Skeletal muscle tissue (tissue), 4 donors: ENCODE results near the gene U2AF2. TPM values are rescaled to one million over a fixed set of nuclear protein-coding genes. Genes with fewer than 3 reads are reported as not detected.

ENCODE experiments used
- H3K27ac ChIP-seq: one replicate; pipeline ENCODE4 v1.7.0; 2013; ENCODE audit warnings: mild to moderate bottlenecking, low read depth, low read length, inconsistent platforms
- H3K27me3 ChIP-seq, 3 donors: one replicate each; pipeline ENCODE4 v1.7.0; 2013; ENCODE audit warnings: low read length in 3 of 3; ENCODE audit not compliant: control insufficient read depth in 3 of 3, insufficient read depth in 3 of 3
- H3K36me3 ChIP-seq, 3 donors: one replicate each; pipeline ENCODE4 v1.7.0; 2013; ENCODE audit warnings: low read length in 3 of 3; ENCODE audit not compliant: control insufficient read depth in 3 of 3, insufficient read depth in 3 of 3
- H3K4me1 ChIP-seq, 3 donors: one replicate each; pipeline ENCODE4 v1.7.0; 2013; ENCODE audit warnings: low read length in 3 of 3, mild to moderate bottlenecking in 3 of 3; ENCODE audit not compliant: control insufficient read depth in 3 of 3, insufficient read depth in 3 of 3
- H3K4me3 ChIP-seq, 3 donors: one replicate each; pipeline ENCODE4 v1.7.0; 2013; ENCODE audit warnings: low read length in 3 of 3
- H3K9ac ChIP-seq, 3 donors: one replicate each; pipeline ENCODE4 v1.7.0; 2013; ENCODE audit warnings: low read length in 3 of 3, mild to moderate bottlenecking in 3 of 3, moderate library complexity in 2 of 3, low read depth in 1 of 3
- H3K9me3 ChIP-seq, 3 donors: one replicate each; pipeline ENCODE4 v1.7.0; 2013; ENCODE audit warnings: low read length in 3 of 3; ENCODE audit not compliant: control insufficient read depth in 3 of 3
- total RNA-seq: library from RNA; depleted of rRNA; stranded (reverse); fragments of >200 nt; gene quantifications from one replicate; pipeline ENCODE4 v1.2.3, GENCODE V29; 2014
- donor health status: Osteomylitis.

U2AF2 gene
- total RNA-seq, 1 donor from 2014 or later: 52.2 TPM

GRCh38 chr19:55633861-55634260 is 21.0 kb upstream of the U2AF2 start:
- no peak overlapping the region for H3K9ac ChIP-seq
- H3K36me3 ChIP-seq: peaks cover 0 to 7% (median 2%) of the 10 kb centered on the region in 3 donors
- H3K4me1 ChIP-seq: peaks cover 34 to 45% (median 45%) of the 10 kb centered on the region in 3 donors
- H3K27ac ChIP-seq: peak overlapping the region; percentile 99
- H3K9me3 ChIP-seq: no peaks in the 10 kb centered on the region
- peak overlapping the region in 1 of 3 donors; percentile 100 for H3K4me3 ChIP-seq
- no peaks in the 10 kb centered on the region for H3K27me3 ChIP-seq

GRCh38 chr19:55635334-55635717 is 19.5 kb upstream of the U2AF2 start:
- H3K27me3 ChIP-seq: no peaks in the 10 kb centered on the region
- H3K9ac ChIP-seq: peak overlapping the region; percentile 100
- H3K27ac ChIP-seq: peak overlapping the region; percentile 99
- peak overlapping the region; percentile 100 for H3K4me3 ChIP-seq
- H3K9me3 ChIP-seq: no peaks in the 10 kb centered on the region
- peaks cover 45 to 59% (median 58%) of the 10 kb centered on the region in 3 donors for H3K4me1 ChIP-seq
- peaks cover 0 to 7% (median 2%) of the 10 kb centered on the region in 3 donors for H3K36me3 ChIP-seq

- no peaks in the 10 kb centered on the region for H3K9me3 ChIP-seq
- H3K27ac ChIP-seq: peak overlapping the region; percentile 99
- H3K4me1 ChIP-seq: peaks cover 48 to 63% (median 62%) of the 10 kb centered on the region in 3 donors
- peaks cover 0 to 7% (median 2%) of the 10 kb centered on the region in 3 donors for H3K36me3 ChIP-seq
- H3K4me3 ChIP-seq: peak overlapping the region; percentile 100
- peak overlapping the region; percentile 100 for H3K9ac ChIP-seq
- no peaks in the 10 kb centered on the region for H3K27me3 ChIP-seq
Measured at GRCh38 chr19:55635856-55636440, 18.9 kb upstream of the U2AF2 start.

GRCh38 chr19:55636723-55637122 is 18.1 kb upstream of the U2AF2 start:
- Histone ChIP-seq H3K27me3 (no peaks in the 10 kb centered on the region), H3K4me1 (peaks cover 52 to 66% (median 63%) of the 10 kb centered on the region in 3 donors), H3K9me3 (no peaks in the 10 kb centered on the region), H3K9ac (peak overlapping the region in 2 of 3 donors; percentile 100), H3K4me3 (peak overlapping the region; percentile 29 to 100 (median 100)), H3K27ac (no peak overlapping the region), H3K36me3 (peaks cover 0 to 7% (median 2%) of the 10 kb centered on the region in 3 donors)

GRCh38 chr19:55637534-55637933 is 17.3 kb upstream of the U2AF2 start:
- H3K27me3 ChIP-seq: no peaks in the 10 kb centered on the region
- no peaks in the 10 kb centered on the region for H3K9me3 ChIP-seq
- peaks cover 57 to 70% (median 66%) of the 10 kb centered on the region in 3 donors for H3K4me1 ChIP-seq
- peak overlapping the region in 1 of 3 donors; percentile 40 for H3K9ac ChIP-seq
- H3K36me3 ChIP-seq: peaks cover 0 to 7% (median 2%) of the 10 kb centered on the region in 3 donors
- H3K4me3 ChIP-seq: peak overlapping the region in 2 of 3 donors; percentile 22 to 31
- H3K27ac ChIP-seq: no peak overlapping the region

GRCh38 chr19:55638864-55639359 is 15.9 kb upstream of the U2AF2 start:
- H3K4me1 ChIP-seq: peaks cover 63 to 77% (median 74%) of the 10 kb centered on the region in 3 donors
- no peak overlapping the region for H3K27ac ChIP-seq
- H3K9me3 ChIP-seq: no peaks in the 10 kb centered on the region

GRCh38 chr19:55640043-55640576 is 14.7 kb upstream of the U2AF2 start:
- H3K27me3 ChIP-seq: no peaks in the 10 kb centered on the region
- H3K9ac ChIP-seq: peak overlapping the region; percentile 82 to 90 (median 84)
- H3K27ac ChIP-seq: peak overlapping the region; percentile 85
- peak overlapping the region; percentile 79 to 87 (median 81) for H3K4me3 ChIP-seq
- no peaks in the 10 kb centered on the region for H3K9me3 ChIP-seq
- H3K36me3 ChIP-seq: peaks cover 6 to 12% (median 7%) of the 10 kb centered on the region in 3 donors
- peaks cover 68 to 83% (median 78%) of the 10 kb centered on the region in 3 donors for H3K4me1 ChIP-seq

More at GRCh38 chr19:55638864-55639359, 15.9 kb upstream of the U2AF2 start:
- Histone ChIP-seq H3K27me3 (no peaks in the 10 kb centered on the region), H3K36me3 (peaks cover 0 to 7% (median 2%) of the 10 kb centered on the region in 3 donors), H3K4me3 (no peak overlapping the region), H3K9ac (no peak overlapping the region)

- Histone ChIP-seq H3K4me3 (peak within 1 kb of the TSS; percentile 81 to 87 (median 86)), H3K27ac (peak within 1 kb of the TSS; percentile 85), H3K9ac (peak within 1 kb of the TSS; percentile 82 to 90 (median 84)), H3K9me3 (no peaks in the 10 kb centered on the region), H3K27me3 (no peaks in the 10 kb centered on the region), H3K36me3 (peaks cover 10 to 17% (median 14%) of the 10 kb centered on the region in 3 donors), H3K4me1 (peaks cover 64 to 76% (median 74%) of the 10 kb centered on the region in 3 donors)
Measured at GRCh38 chr19:55640577-55641425, 14.0 kb upstream of the U2AF2 start, which contains the start of gene ZNF580. ZNF580 (plus strand) TSS chr19:55641002; CDS start chr19:55642509, 1,507 bp downstream.

- Histone ChIP-seq H3K27ac (peak overlapping the region; percentile 85), H3K4me1 (peaks cover 56 to 68% (median 66%) of the 10 kb centered on the region in 3 donors), H3K9ac (peak overlapping the region; percentile 52 to 90 (median 81)), H3K36me3 (peaks cover 10 to 17% (median 14%) of the 10 kb centered on the region in 3 donors), H3K27me3 (no peaks in the 10 kb centered on the region), H3K9me3 (no peaks in the 10 kb centered on the region), H3K4me3 (peak overlapping the region; percentile 81 to 87 (median 86))
Measured at GRCh38 chr19:55641426-55642152, 13.2 kb upstream of the U2AF2 start.
